ENCODE results near the gene HOMER2.
"Not testable (repeated sequence)": the region's sequence is repeated elsewhere in the genome, so short reads cannot be mapped to it uniquely, and the experiment has no call there.

Gene HOMER2

DNA sequence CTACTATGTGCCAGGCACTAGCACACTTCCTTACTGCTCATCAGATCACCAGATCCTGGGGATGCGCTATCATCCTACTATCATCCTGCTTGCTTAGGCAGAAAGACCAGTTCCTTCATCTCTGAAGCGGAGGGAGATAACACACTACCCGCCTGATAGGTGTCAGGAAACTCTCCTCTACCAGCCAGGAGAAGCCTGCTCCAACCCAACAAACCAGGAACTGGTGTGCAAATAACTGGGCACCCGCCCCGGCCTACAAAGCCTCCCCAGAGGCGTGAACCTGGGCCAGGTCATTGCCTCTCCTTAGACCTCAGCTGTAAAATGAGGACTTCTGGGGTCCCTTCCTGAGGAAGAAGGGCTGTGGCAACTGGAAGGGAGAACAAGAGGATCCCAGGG, 61.5 kb downstream of the HOMER2 start:
- no peak for DNase-seq

- DNase-seq = no peak
These were observed 62.1 kb downstream of the HOMER2 start for GRCh38 chr15:82890338-82890994.

GRCh38 chr15:82882273-82882928, 70.1 kb downstream of the HOMER2 start:
- no peak for DNase-seq

GRCh38 chr15:82881747-82882146, 70.8 kb downstream of the HOMER2 start:
- no peak for DNase-seq

DNA sequence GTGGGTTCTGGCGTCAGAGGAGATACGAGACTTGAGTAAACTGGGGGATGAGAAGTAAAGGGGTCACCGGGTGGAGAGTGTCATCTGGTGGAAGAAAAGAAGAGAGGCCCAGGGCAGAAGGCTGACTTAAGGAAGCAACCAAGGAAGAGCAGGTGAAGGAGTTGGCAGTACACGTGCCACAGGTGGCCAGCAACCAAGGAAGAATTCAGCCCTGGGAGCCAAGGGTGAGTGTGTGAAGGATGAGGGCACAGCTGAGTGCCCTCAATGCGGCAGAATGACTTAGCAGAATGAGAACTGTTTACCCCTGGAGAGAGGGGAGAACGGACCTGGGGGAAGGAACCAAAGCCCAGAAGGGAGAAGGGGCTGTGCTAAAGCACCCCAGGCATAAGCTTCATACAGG, 71.8 kb downstream of the HOMER2 start:
- no peak for DNase-seq

DNA sequence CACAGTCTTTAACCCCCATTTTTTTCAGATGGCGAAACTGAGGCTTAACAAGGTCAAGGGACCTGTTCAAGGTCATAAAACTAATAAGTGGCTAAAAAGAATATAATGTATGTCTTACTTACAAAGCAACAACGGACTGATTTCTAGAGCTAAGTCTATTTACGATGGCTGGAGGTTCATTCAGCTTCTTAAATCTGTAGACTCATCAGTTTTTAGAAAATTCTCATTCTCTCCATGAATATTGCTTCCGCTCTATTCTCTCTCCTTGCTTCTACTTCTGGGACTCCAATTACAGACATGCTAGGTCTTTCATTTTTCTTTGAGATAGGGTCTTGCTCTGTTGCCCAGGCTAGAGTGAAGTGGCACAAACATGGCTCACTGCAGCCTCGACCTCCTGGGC, 74.2 kb downstream of the HOMER2 start:
- DNase-seq = no peak

DNA sequence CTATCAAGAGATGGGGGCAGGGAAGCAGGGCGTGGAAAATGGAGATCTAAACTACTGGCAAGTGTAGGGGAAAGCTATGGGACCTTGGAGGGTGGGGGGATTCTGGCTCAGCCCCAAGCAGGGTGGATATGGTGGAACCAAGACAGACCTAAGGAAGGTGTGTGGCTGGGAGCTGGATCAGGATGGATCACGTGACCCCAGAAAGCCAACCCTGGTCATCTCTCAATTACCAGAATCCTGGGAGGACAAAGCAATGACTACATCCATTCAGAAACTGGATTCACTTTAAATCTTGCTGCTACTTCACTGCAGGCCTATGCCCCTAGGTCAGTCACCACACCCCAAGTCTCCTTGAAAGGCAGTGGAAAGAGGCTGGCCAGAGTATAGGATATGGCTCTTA, 74.7 kb downstream of the HOMER2 start:
- DNase-seq = no peak

DNA sequence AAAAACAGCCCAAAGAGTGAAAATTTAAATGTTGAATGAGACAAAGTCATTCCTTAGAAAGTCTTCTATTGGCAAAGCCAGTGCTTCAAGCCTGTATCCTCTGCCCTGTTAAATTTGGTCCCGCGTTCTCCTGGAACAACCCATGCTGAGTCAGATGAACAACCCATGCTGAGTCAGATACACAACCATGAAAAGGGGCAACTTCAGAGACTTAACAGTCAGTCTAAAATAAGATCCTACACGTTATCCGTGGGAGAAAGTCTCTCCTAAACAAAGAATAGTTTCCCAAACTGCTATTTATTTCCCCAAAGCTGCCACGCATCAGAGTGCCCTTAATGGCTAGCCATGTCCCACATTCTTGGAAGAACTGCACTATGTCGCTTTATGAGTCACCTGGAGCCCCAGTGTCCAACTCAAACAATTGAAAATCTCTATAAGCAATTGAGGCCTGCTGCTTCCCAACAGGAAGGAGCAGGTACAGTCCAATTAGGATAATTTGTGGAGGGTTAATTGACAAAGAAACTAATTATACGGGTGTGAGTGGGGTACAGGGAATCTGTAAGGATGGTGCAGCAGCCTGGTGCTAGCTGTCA, 77.0 kb downstream of the HOMER2 start:
- no peak for DNase-seq

- no peak for DNase-seq
These were observed 77.6 kb downstream of the HOMER2 start for GRCh38 chr15:82874961-82875360.

- no peak for DNase-seq
These were observed 78.3 kb downstream of the HOMER2 start for GRCh38 chr15:82874267-82874666.

DNA sequence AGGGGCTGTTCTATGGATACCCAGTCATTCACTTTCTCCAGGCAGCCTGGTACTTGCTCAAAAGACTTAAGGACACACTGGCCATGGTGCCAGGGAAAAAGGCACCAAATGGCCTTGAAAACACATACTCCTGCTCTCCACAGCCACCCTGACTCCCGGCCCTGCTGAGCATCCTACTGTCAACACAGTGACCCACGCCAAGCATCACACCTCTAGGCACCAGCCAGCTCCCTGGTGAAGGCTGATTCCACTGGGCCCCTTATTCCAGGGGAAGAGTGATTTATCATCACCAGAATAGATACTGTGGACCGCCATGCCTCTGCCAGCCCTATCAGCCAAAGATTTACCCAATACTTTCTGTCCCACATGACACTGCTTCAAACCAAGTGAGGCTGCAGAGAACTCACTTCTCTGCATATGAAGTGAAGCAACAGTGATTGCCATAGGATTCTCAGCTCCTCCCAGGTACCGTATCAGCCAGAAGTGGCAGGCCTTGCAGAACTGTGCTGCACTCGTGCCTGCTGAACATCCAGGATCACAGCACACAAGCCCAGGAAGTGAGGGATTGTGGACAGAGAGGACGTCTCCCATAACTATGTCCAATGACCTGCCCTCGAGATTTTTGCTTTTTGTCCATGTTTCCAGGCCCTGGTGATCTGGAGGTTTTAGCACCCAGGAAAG, 79.4 kb downstream of the HOMER2 start:
- no peak for DNase-seq

DNA sequence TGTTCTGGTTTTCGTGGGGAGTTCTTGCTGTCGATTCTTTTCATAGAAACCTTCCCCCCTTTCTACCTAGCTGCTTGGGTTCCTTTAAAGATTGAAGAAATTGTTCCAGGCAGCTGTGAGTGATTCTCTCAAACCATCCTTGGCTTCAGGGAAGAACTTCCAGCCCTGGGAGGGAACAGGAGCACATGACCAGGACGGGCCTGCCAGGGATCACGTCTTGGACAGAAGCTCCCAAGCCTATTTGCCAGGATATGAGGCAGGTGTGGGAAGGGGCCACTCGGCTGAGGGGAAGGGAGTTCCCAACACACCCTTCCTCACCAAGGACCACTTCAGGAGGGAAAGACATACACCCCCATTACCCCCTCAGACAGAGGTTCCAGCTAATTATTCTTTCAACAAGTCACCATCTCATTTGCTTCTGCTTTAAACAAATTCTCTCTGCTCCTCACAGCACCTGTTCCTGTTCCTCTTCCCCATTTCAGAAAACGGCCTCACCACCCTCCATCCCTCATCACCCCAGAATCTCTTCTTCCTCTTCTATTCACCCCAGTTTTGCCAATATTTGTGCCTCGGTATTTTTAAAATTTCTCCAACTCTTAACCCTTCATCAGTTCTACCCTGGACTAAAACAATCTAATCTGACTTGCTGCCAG, 80.6 kb downstream of the HOMER2 start:
- DNase-seq = no peak

- no peak for DNase-seq
These were observed 81.2 kb downstream of the HOMER2 start for GRCh38 chr15:82871358-82871757.

DNA sequence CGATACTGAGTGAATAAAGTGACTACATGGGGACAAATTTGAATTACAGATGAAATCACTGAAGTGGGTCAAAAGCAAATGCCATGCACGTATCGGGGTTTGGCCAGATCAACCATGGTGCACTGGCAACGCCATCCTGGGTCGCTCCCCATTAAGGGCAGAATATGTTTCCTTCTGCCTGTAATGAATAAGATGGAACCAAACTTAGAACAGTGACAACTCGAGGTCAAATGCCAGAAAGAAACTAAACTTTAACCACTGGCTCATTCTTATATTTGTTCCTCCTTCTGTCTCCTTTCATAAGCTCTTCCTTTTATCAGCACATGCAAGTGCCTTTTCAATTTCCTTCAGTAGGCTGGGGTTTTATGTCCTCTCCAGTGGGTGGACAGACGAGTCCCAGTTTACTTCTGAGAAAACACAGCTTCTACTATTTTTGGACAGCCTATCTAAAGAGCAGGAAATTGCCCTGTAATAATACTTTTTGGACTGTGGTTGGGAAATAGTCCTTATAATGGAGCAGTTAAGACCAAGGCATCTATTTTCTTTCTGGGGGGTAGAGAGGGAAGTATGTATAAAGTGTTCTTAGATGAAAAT, 81.7 kb downstream of the HOMER2 start:
- no peak for DNase-seq

- not testable (repeated sequence) for DNase-seq
These were observed 86.5 kb downstream of the HOMER2 start for GRCh38 chr15:82865981-82866380.

DNA sequence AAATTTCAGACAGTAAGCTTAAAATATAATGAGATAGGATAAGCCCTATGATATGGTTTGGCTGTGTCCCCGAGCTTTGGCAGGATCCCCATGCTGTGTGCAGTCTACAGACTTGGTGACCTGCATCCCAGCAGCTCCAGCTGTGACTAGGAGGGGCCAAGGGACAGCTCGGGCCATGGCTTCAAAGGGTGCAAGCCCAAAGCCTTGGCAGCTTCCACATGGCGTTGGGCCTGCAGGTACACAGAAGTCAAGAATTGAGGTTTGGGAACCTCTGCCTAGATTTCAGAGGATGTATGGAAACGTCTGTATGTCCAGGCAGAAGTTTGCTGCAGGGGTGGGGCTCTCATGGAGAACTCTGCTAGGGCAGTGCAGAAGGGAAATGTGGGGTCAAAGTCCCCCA, 86.9 kb downstream of the HOMER2 start:
- not testable (repeated sequence) for DNase-seq

- no peak for DNase-seq
These were observed 87.6 kb downstream of the HOMER2 start for GRCh38 chr15:82864967-82865366.

GRCh38 chr15:82862886-82863285, 89.6 kb downstream of the HOMER2 start:
- DNase-seq = no peak

- DNase-seq = no peak
These were observed 93.6 kb downstream of the HOMER2 start for GRCh38 chr15:82858932-82859331.

DNA sequence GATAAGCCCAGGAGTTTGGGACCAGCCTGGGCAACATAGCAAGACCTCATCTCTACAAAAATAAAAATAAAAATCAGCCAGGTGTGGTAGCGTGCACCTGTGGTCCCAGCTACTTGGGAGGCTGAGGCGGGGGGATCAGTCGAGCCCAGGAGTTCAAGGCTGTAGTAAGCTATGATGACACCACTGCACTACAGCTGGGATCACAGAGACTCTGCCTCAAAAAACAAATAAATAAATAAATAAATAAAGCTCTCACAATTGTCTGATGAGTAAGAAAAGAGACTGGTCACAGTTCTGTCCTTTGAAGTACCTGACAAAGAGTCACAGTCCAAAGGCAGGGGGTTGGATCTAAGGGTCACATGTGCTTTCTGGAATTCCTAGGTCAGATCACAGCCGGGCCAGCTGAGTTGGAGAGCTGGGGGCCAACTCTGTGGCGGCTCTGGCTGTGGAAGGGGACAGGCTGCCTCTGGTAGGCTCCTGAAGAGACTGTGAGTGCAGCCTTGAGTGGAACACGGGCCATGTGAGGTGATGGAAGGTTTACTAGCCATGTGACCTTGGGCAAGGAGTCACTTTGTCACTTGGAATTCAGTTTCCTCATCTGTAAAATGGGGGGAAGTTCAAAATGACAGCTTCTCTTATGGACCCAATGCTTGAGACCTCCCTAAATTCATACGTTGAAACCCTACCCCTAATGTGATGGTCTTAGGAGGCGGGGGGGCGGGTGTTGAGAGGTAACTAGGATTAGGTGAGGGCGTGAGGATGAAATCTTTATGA, 95.9 kb downstream of the HOMER2 start:
- DNase-seq = no peak

- DNase-seq = no peak
These were observed 97.0 kb downstream of the HOMER2 start for GRCh38 chr15:82855286-82856100.

All from NCI-H187 treated with DMSO at 0.1 percent for 48 hours (cell line).